Thymus (tissue), 11 donors: ENCODE data around the gene TMBIM1. TPM values are rescaled to one million over a fixed set of nuclear protein-coding genes. Genes with fewer than 3 reads are reported as not detected.

Experiments used
- DNase-seq, 9 donors: peaks; one replicate each; pipeline ENCODE4 v3.0.0-alpha.2; 2013; ENCODE audit warnings: low spot score in 9 of 9, low read depth in 6 of 9, missing footprints in 1 of 9
- H3K27ac ChIP-seq, 2 donors: one replicate each; pipeline ENCODE4 v1.5.1; 2013; ENCODE audit warnings: control low read depth in 1 of 2, low read depth in 1 of 2, low read length in 1 of 2, mild to moderate bottlenecking in 1 of 2, moderate library complexity in 1 of 2
- H3K27me3 ChIP-seq, 2 donors: one replicate each; pipeline ENCODE4 v1.5.1; 2013; ENCODE audit warnings: low read length in 1 of 2; ENCODE audit not compliant: control insufficient read depth in 2 of 2, insufficient read depth in 1 of 2
- H3K36me3 ChIP-seq, 2 donors: one replicate each; pipeline ENCODE4 v1.5.1; 2013; ENCODE audit warnings: low read length in 1 of 2, mild to moderate bottlenecking in 1 of 2, moderate library complexity in 1 of 2; ENCODE audit not compliant: control insufficient read depth in 2 of 2, insufficient read depth in 2 of 2
- H3K4me1 ChIP-seq, 2 donors: one replicate each; pipeline ENCODE4 v1.5.1; 2013; ENCODE audit warnings: low read length in 2 of 2; ENCODE audit not compliant: control insufficient read depth in 2 of 2, insufficient read depth in 2 of 2
- H3K4me3 ChIP-seq, 2 donors: one replicate each; pipeline ENCODE4 v1.5.1; 2013; ENCODE audit warnings: low read length in 2 of 2, control low read depth in 1 of 2, mild to moderate bottlenecking in 1 of 2
- H3K9me3 ChIP-seq, 2 donors: one replicate each; pipeline ENCODE4 v1.5.1; 2013; ENCODE audit warnings: low read length in 1 of 2, mild to moderate bottlenecking in 1 of 2; ENCODE audit not compliant: control insufficient read depth in 2 of 2, insufficient read depth in 1 of 2
- WGBS: extraction: QIAGEN DNeasy Blood & Tissue Kit; methylation state at CpG from one replicate; pipeline ENCODE4 v1.1.7; 2013; 5-methylcytosine and 5-hydroxymethylcytosine counted together
- polyA plus RNA-seq: library from polyadenylated mRNA; stranded (reverse); fragments of 200-250 nt; gene quantifications from one replicate; pipeline ENCODE4 v1.2.3, GENCODE V29; 2013
- total RNA-seq: library from RNA; stranded (reverse); fragments of 120-200 nt; gene quantifications from one replicate; pipeline ENCODE4 v1.2.4, GENCODE V29; 2013
- donor health status: healthy.

The TMBIM1 gene
- total and polyA plus RNA-seq, 2 donors = 44.0 to 56.2 TPM

- no peak overlapping the region for H3K27ac ChIP-seq
- no peaks in the 10 kb centered on the region for H3K9me3 ChIP-seq
- peaks cover 44 to 66% of the 10 kb centered on the region in 2 donors for H3K36me3 ChIP-seq
- WGBS = 96% methylated on average over 3 of the region's 3 CpGs
- no peak for DNase-seq
- peaks cover 8 to 30% of the 10 kb centered on the region in 2 donors for H3K4me1 ChIP-seq
- H3K27me3 ChIP-seq = no peaks in the 10 kb centered on the region
- H3K4me3 ChIP-seq = no peak overlapping the region
Observed at GRCh38 chr2:218226903-218227302, 65.4 kb downstream of the TMBIM1 start.

Other genes starting within 250 kb of the TMBIM1 start
- 2.6 TPM for gene RUFY4, start 223.2 kb downstream of the TMBIM1 start, total RNA-seq
- gene RUFY4, start 223.2 kb downstream of the TMBIM1 start, polyA plus RNA-seq = 5.4 TPM
- gene CXCR2, start 166.5 kb downstream of the TMBIM1 start, total RNA-seq = 0.38 TPM
- 0.57 TPM for gene CXCR2, start 166.5 kb downstream of the TMBIM1 start, polyA plus RNA-seq
- gene CXCR1, start 125.5 kb downstream of the TMBIM1 start, total RNA-seq = 0.24 TPM
- gene CXCR1, start 125.5 kb downstream of the TMBIM1 start, polyA plus RNA-seq = 0.37 TPM
- gene ARPC2, start 75.3 kb downstream of the TMBIM1 start, total RNA-seq = 368 TPM
- 292 TPM for gene ARPC2, start 75.3 kb downstream of the TMBIM1 start, polyA plus RNA-seq
- gene GPBAR1, start 31.5 kb downstream of the TMBIM1 start, total RNA-seq = 0.28 TPM
- 1.0 TPM for gene GPBAR1, start 31.5 kb downstream of the TMBIM1 start, polyA plus RNA-seq
- 69.2 TPM for gene AAMP, start 22.4 kb downstream of the TMBIM1 start, total RNA-seq
- 67.2 TPM for gene AAMP, start 22.4 kb downstream of the TMBIM1 start, polyA plus RNA-seq
- gene PNKD, start 22.0 kb downstream of the TMBIM1 start, total RNA-seq = 61.9 TPM
- 76.1 TPM for gene PNKD, start 22.0 kb downstream of the TMBIM1 start, polyA plus RNA-seq
- 0.19 TPM for gene CATIP, start 64.4 kb upstream of the TMBIM1 start, total RNA-seq
- 0.52 TPM for gene CATIP, start 64.4 kb upstream of the TMBIM1 start, polyA plus RNA-seq
- gene SLC11A1, start 89.8 kb upstream of the TMBIM1 start, total RNA-seq = 0.71 TPM
- 25.2 TPM for gene SLC11A1, start 89.8 kb upstream of the TMBIM1 start, polyA plus RNA-seq
- 58.2 TPM for gene CTDSP1, start 107.4 kb upstream of the TMBIM1 start, total RNA-seq
- 91.9 TPM for gene CTDSP1, start 107.4 kb upstream of the TMBIM1 start, polyA plus RNA-seq
- 0.14 TPM for gene VIL1, start 126.6 kb upstream of the TMBIM1 start, total RNA-seq
- 0.16 TPM for gene VIL1, start 126.6 kb upstream of the TMBIM1 start, polyA plus RNA-seq